H9 (cell line): ENCODE measurements around the gene SENP8. TPM values are rescaled to one million over a fixed set of nuclear protein-coding genes. Genes with fewer than 3 reads are reported as not detected.

ENCODE experiments used
- DNase-seq: peaks from one replicate; pipeline ENCODE4 v3.0.0-alpha.2; 2017
- H2AFZ ChIP-seq: one replicate; pipeline ENCODE4 v1.6.1; 2013; ENCODE audit warnings: mild to moderate bottlenecking, low read length, control low read depth, moderate library complexity
- H2AK5ac ChIP-seq: 2 replicates; pipeline ENCODE4 v1.6.1; 2013; ENCODE audit warnings: low read length, control low read depth, mixed read lengths; ENCODE audit not compliant: insufficient read length
- H2BK120ac ChIP-seq: one replicate; pipeline ENCODE4 v1.6.1; 2013; ENCODE audit warnings: low read depth, mild to moderate bottlenecking, low read length, control low read depth, inconsistent platforms; ENCODE audit not compliant: poor library complexity, severe bottlenecking
- H2BK12ac ChIP-seq: 2 replicates; pipeline ENCODE4 v1.6.1; 2013; ENCODE audit warnings: low read length, control low read depth, mixed read lengths, low read depth; ENCODE audit not compliant: insufficient read length
- H2BK15ac ChIP-seq: 2 replicates; pipeline ENCODE4 v1.6.1; 2013; ENCODE audit warnings: low read depth, low read length, control low read depth
- H2BK20ac ChIP-seq: one replicate; pipeline ENCODE4 v1.6.1; 2013; ENCODE audit warnings: low read depth, mild to moderate bottlenecking, low read length, control low read depth, inconsistent platforms; ENCODE audit not compliant: poor library complexity, severe bottlenecking
- H2BK5ac ChIP-seq: 2 replicates; pipeline ENCODE4 v1.6.1; 2013; ENCODE audit warnings: low read length, control low read depth, mixed read lengths; ENCODE audit not compliant: insufficient read length
- H3K14ac ChIP-seq: 2 replicates; pipeline ENCODE4 v1.6.1; 2013; ENCODE audit warnings: low read length, control low read depth; ENCODE audit not compliant: insufficient read depth
- H3K18ac ChIP-seq: 2 replicates; pipeline ENCODE4 v1.6.1; 2013; ENCODE audit warnings: low read depth, mild to moderate bottlenecking, mixed read lengths, low read length, control low read depth; ENCODE audit not compliant: insufficient read length
- H3K23ac ChIP-seq: 2 replicates; pipeline ENCODE4 v1.6.1; 2013; ENCODE audit warnings: low read length, control low read depth, mixed read lengths, low read depth; ENCODE audit not compliant: insufficient read length
- H3K23me2 ChIP-seq: 2 replicates; pipeline ENCODE4 v1.6.1; 2013; ENCODE audit warnings: low read depth, mild to moderate bottlenecking, mixed read lengths, low read length, control low read depth; ENCODE audit not compliant: insufficient read length, poor library complexity, severe bottlenecking
- H3K27ac ChIP-seq: 2 replicates; pipeline ENCODE4 v1.5.1; 2013; ENCODE audit warnings: low read length, control low read depth, mixed read lengths, low read depth; ENCODE audit not compliant: insufficient read length
- H3K27me3 ChIP-seq: 2 replicates; pipeline ENCODE4 v1.6.1; 2013; ENCODE audit warnings: low read length, control low read depth, inconsistent platforms; ENCODE audit not compliant: insufficient read depth
- H3K4ac ChIP-seq: 2 replicates; pipeline ENCODE4 v1.6.1; 2013; ENCODE audit warnings: low read depth, mild to moderate bottlenecking, control low read depth, inconsistent platforms, low read length, moderate library complexity
- H3K4me1 ChIP-seq: 2 replicates; pipeline ENCODE4 v1.6.1; 2013; ENCODE audit warnings: low read length, control low read depth, inconsistent platforms; ENCODE audit not compliant: insufficient read depth
- H3K4me2 ChIP-seq: 2 replicates; pipeline ENCODE4 v1.6.1; 2013; ENCODE audit warnings: low read length, control low read depth, mixed read lengths; ENCODE audit not compliant: insufficient read length, insufficient read depth
- H3K56ac ChIP-seq: 2 replicates; pipeline ENCODE4 v1.6.1; 2013; ENCODE audit warnings: low read depth, mild to moderate bottlenecking, mixed read lengths, low read length, control low read depth; ENCODE audit not compliant: insufficient read length
- H3K79me1 ChIP-seq: 2 replicates; pipeline ENCODE4 v1.6.1; 2013; ENCODE audit warnings: low read depth, mild to moderate bottlenecking, moderate library complexity, low read length, control low read depth, inconsistent platforms; ENCODE audit not compliant: insufficient read depth, poor library complexity, severe bottlenecking
- H3K79me2 ChIP-seq: 2 replicates; pipeline ENCODE4 v1.6.1; 2013; ENCODE audit warnings: low read length, control low read depth, inconsistent platforms; ENCODE audit not compliant: insufficient read depth
- H3K9ac ChIP-seq: 2 replicates; pipeline ENCODE4 v1.6.1; 2013; ENCODE audit warnings: low read length, control low read depth, mixed read lengths; ENCODE audit not compliant: insufficient read length; ENCODE audit errors: extremely low read depth
- H3K9me3 ChIP-seq: one replicate; pipeline ENCODE4 v1.6.1; 2013; ENCODE audit warnings: low read depth, low read length, inconsistent platforms; ENCODE audit not compliant: control insufficient read depth
- H3T11ph ChIP-seq: one replicate; pipeline ENCODE4 v1.6.1; 2013; ENCODE audit warnings: mild to moderate bottlenecking, low read length, control low read depth, inconsistent platforms
- H4K20me1 ChIP-seq: one replicate; pipeline ENCODE4 v1.6.1; 2013; ENCODE audit not compliant: control insufficient read depth, insufficient read length, insufficient read depth
- H4K5ac ChIP-seq: 2 replicates; pipeline ENCODE4 v1.6.1; 2013; ENCODE audit warnings: low read depth, mild to moderate bottlenecking, mixed read lengths, low read length, control low read depth; ENCODE audit not compliant: insufficient read length
- H4K8ac ChIP-seq: replicated peaks from 2 replicates; pipeline ENCODE4 v1.6.1; 2013; ENCODE audit warnings: low read length, control low read depth, mixed read lengths, low read depth; ENCODE audit not compliant: insufficient read length
- H4K91ac ChIP-seq: 2 replicates; pipeline ENCODE4 v1.6.1; 2013; ENCODE audit warnings: low read depth, mild to moderate bottlenecking, moderate library complexity, mixed read lengths, low read length, control low read depth; ENCODE audit not compliant: insufficient read length
- H3K27ac Mint-ChIP-seq, 3 experiments: 2 replicates in 2 of 3; 3 replicates in 1 of 3; pipeline ENCODE4 v1.8.0; 2020 to 2021; ENCODE audit warnings: mixed read lengths in 3 of 3, mild to moderate bottlenecking in 1 of 3, moderate library complexity in 1 of 3
- H3K27me3 Mint-ChIP-seq: 2 replicates; pipeline ENCODE4 v1.8.0; 2021; ENCODE audit warnings: low read depth, mild to moderate bottlenecking, moderate library complexity, mixed read lengths
- H3K36me3 Mint-ChIP-seq, 3 experiments: 2 replicates in 2 of 3; 3 replicates in 1 of 3; pipeline ENCODE4 v1.8.0; 2020 to 2021; ENCODE audit warnings: low read depth in 3 of 3, mixed read lengths in 3 of 3; ENCODE audit not compliant: insufficient read depth in 1 of 3
- H3K4me1 Mint-ChIP-seq, 2 experiments: 2 replicates each; pipeline ENCODE4 v1.8.0; 2020; ENCODE audit warnings: mixed read lengths in 2 of 2
- H3K4me3 Mint-ChIP-seq, 2 experiments: 2 replicates in 1 of 2; 3 replicates in 1 of 2; pipeline ENCODE4 v1.8.0; 2020 to 2021; ENCODE audit warnings: mild to moderate bottlenecking in 2 of 2, mixed read lengths in 2 of 2, moderate library complexity in 1 of 2
- H3K9me3 Mint-ChIP-seq, 2 experiments: 2 replicates in 1 of 2; 3 replicates in 1 of 2; pipeline ENCODE4 v1.8.0; 2020; ENCODE audit warnings: mild to moderate bottlenecking in 2 of 2, mixed read lengths in 2 of 2, moderate library complexity in 1 of 2
- WGBS: extraction: QIAGEN DNeasy Blood & Tissue Kit; methylation state at CpG from one replicate; pipeline ENCODE4 v1.1.7; 2013; ENCODE audit warnings: missing lambda C conversion rate, low lambda C conversion rate, mixed read lengths; ENCODE audit not compliant: insufficient read length; ENCODE audit errors: extremely low coverage; 5-methylcytosine and 5-hydroxymethylcytosine counted together
- total RNA-seq: library from RNA; stranded (reverse); gene quantifications from 2 replicates; pipeline ENCODE4 v1.2.1, GENCODE V29; 2021
- TF ChIP-seq, protein P1 (sequence below): fragments of 200-600 bp; sonication (generic); conservative IDR thresholded peaks from 3 replicates; pipeline ENCODE4 v1.8.0; 2021; ENCODE audit warnings: antibody characterized with exemption, mild to moderate bottlenecking

The SENP8 gene
- total RNA-seq, 1 experiment from 2014 or later: 4.8 TPM

DNA sequence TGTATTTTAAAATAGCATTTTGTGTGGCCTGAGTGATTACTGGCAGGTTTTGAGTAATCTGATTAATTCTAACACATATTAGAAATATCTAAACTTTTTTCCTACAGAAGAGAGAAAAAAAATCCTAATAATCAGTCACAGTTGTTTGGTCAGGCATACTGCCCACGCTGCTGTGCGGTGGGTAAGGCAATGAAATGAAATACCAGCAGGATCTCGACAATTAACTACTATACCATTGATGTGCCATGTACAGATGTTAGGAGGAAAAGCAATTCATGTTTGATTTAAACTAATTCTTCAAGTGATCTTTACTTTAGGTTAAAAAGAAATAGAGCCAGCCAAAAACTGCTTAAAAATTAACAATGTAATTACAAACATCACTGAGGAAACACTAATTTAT lies 74.2 kb downstream of the SENP8 start:
- Histone ChIP-seq H2AK5ac (no peak overlapping the region), H3K4me2 (no peak overlapping the region), H3K4ac (no peak overlapping the region), H3K27ac (no peak overlapping the region), H3K18ac (no peak overlapping the region), H3K9me3 (no peaks in the 10 kb centered on the region), H3K79me1 (no peaks in the 10 kb centered on the region), H3K4me1 (no peaks in the 10 kb centered on the region; the same call in 1 of the 2 replicates), H3T11ph (no peak overlapping the region), H3K23me2 (peaks cover 8% of the 10 kb centered on the region), H2BK5ac (no peak overlapping the region), H3K23ac (no peak overlapping the region), H4K8ac (no peak overlapping the region), H2BK12ac (no peak overlapping the region), H4K20me1 (no peaks in the 10 kb centered on the region), H3K27me3 (peaks cover 7% of the 10 kb centered on the region; the same call in 1 of the 2 replicates), H2BK15ac (no peak overlapping the region), H3K79me2 (no peaks in the 10 kb centered on the region), H3K14ac (no peak overlapping the region), H4K5ac (no peak overlapping the region), H3K56ac (no peak overlapping the region), H3K9ac (no peak overlapping the region), H4K91ac (no peak overlapping the region), H2AFZ (no peak overlapping the region), H2BK120ac (no peak overlapping the region), H2BK20ac (no peak overlapping the region)
- TF ChIP-seq, protein P1, sequence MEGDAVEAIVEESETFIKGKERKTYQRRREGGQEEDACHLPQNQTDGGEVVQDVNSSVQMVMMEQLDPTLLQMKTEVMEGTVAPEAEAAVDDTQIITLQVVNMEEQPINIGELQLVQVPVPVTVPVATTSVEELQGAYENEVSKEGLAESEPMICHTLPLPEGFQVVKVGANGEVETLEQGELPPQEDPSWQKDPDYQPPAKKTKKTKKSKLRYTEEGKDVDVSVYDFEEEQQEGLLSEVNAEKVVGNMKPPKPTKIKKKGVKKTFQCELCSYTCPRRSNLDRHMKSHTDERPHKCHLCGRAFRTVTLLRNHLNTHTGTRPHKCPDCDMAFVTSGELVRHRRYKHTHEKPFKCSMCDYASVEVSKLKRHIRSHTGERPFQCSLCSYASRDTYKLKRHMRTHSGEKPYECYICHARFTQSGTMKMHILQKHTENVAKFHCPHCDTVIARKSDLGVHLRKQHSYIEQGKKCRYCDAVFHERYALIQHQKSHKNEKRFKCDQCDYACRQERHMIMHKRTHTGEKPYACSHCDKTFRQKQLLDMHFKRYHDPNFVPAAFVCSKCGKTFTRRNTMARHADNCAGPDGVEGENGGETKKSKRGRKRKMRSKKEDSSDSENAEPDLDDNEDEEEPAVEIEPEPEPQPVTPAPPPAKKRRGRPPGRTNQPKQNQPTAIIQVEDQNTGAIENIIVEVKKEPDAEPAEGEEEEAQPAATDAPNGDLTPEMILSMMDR: no peak
- no peaks in the 10 kb centered on the region for H3K36me3 Mint-ChIP-seq
- H3K27ac Mint-ChIP-seq: no peak overlapping the region
- no CpG with 5 or more reads among the region's 3 CpGs for WGBS
- peaks cover 33% of the 10 kb centered on the region for H3K27me3 Mint-ChIP-seq
- H3K4me3 Mint-ChIP-seq: no peak overlapping the region
- peaks cover 16 to 17% of the 10 kb centered on the region in 2 experiments for H3K4me1 Mint-ChIP-seq
- DNase-seq: no peak
- no peaks in the 10 kb centered on the region for H3K9me3 Mint-ChIP-seq

Other genes with a start within 250 kb of the SENP8 start
- 20.7 and 21.4 TPM in 2 replicates for gene MYO9A, start 253 bp upstream of the SENP8 start, total RNA-seq
- gene GRAMD2A, start 79.4 kb downstream of the SENP8 start, total RNA-seq: 1.3 and 1.5 TPM in 2 replicates
- gene PKM, start 112.8 kb downstream of the SENP8 start, total RNA-seq: 1,026 and 1,042 TPM in 2 replicates
- gene PARP6, start 154.2 kb downstream of the SENP8 start, total RNA-seq: 54.4 and 54.5 TPM in 2 replicates
- 0.13 and 0.18 TPM in 2 replicates for gene CELF6, start 201.8 kb downstream of the SENP8 start, total RNA-seq